HS-5 (cell line): ENCODE results near the gene C3.

Experiments
- DNase-seq: peaks from one replicate; pipeline ENCODE4 v3.0.0-alpha.2; 2012; ENCODE audit warnings: low read depth

The C3 gene

GRCh38 chr19:6744381-6745301 is 24.2 kb upstream of the C3 start:
- DNase-seq, result no peak

- DNase-seq, result no peak
Observed at GRCh38 chr19:6743714-6744380, 23.4 kb upstream of the C3 start.

GRCh38 chr19:6743066-6743465 is 22.6 kb upstream of the C3 start:
- DNase-seq, result no peak

GRCh38 chr19:6740589-6741343 is 20.3 kb upstream of the C3 start:
- no peak for DNase-seq

GRCh38 chr19:6739883-6740588 is 19.6 kb upstream of the C3 start:
- no peak for DNase-seq

- DNase-seq, result no peak
Observed at GRCh38 chr19:6739390-6739882, 19.0 kb upstream of the C3 start, which contains the start of gene TRIP10. TRIP10 (plus strand) TSS chr19:6739680; CDS start chr19:6739762, 82 bp downstream.

- DNase-seq, result no peak
Observed at GRCh38 chr19:6738787-6739389, 18.4 kb upstream of the C3 start.

GRCh38 chr19:6737873-6738786 is 17.7 kb upstream of the C3 start:
- DNase-seq, result no peak

- DNase-seq, result peak; percentile 99
Observed at GRCh38 chr19:6737284-6737872, 16.9 kb upstream of the C3 start, which contains the start of gene GPR108. GPR108 (minus strand) TSS chr19:6737580; CDS start chr19:6737576, 4 bp downstream.

- DNase-seq, result no peak
Observed at GRCh38 chr19:6736917-6737283, 16.4 kb upstream of the C3 start.

- DNase-seq, result peak; percentile 43
Observed at GRCh38 chr19:6736169-6736916, 15.9 kb upstream of the C3 start.

GRCh38 chr19:6735181-6735911 is 14.9 kb upstream of the C3 start:
- no peak for DNase-seq

- no peak for DNase-seq
Observed at GRCh38 chr19:6734096-6734696, 13.7 kb upstream of the C3 start.

GRCh38 chr19:6733338-6734095 is 13.1 kb upstream of the C3 start:
- no peak for DNase-seq

GRCh38 chr19:6732803-6733337 is 12.4 kb upstream of the C3 start:
- no peak for DNase-seq

GRCh38 chr19:6731822-6732221 is 11.4 kb upstream of the C3 start:
- DNase-seq, result no peak
